ENCODE data around the gene TACSTD2.
"Not testable (repeated sequence)": the region's sequence is repeated elsewhere in the genome, so short reads cannot be mapped to it uniquely, and the experiment has no call there.

The TACSTD2 gene

DNA sequence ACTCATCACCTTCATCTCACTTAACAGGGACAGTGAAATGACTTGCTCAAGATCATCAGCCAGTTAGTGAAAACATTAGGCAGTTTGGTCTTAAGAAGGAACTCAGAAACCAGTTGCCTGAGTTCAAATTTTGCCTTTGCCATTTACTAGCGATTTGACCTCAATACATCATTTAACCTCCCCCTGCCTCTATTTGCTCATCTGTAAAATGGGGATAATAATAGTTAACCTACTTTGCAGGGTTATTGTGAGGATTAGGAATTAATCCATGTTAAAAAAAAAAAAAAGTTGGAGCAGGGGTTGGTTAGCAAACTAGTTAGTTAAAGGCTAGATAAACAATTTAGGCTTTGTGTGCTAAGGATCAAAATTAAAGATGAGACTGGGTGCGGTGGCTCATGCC is 10.6 kb upstream of the TACSTD2 start:
- no peak for DNase-seq (ENCODE audit: low read depth)

- no peak for DNase-seq (ENCODE audit: low read depth)
Observed at GRCh38 chr1:58586271-58586670, 9.2 kb upstream of the TACSTD2 start.

GRCh38 chr1:58585581-58586151 is 8.6 kb upstream of the TACSTD2 start:
- no peak for DNase-seq (ENCODE audit: low read depth)

- no peak for DNase-seq (ENCODE audit: low read depth)
Observed at GRCh38 chr1:58585166-58585565, 8.1 kb upstream of the TACSTD2 start.

- no peak for DNase-seq (ENCODE audit: low read depth)
Observed at GRCh38 chr1:58584082-58584895, 7.2 kb upstream of the TACSTD2 start.

DNA sequence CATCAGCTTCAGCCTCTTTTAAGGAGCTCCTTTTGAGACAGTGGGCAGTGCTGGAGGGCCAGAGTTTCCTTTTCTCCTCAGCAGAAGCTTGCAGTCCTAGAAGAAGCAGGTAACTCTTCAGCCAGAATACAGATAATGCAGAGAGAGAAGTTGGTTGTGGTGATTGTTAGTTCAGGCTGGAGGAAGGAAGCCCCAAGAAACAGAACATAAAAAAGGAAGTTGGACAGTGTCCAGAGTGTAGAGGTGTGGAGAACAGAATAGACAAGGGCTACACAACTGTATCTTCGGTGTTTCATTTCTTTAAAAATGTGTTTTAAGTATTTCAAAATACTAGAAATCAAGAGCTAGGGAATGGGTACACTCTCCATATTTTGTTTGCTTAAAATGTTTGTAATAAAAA is 6.4 kb upstream of the TACSTD2 start:
- no peak for DNase-seq (ENCODE audit: low read depth)

- not testable (repeated sequence) for DNase-seq (ENCODE audit: low read depth)
Observed at GRCh38 chr1:58582143-58582542, 5.1 kb upstream of the TACSTD2 start.

DNA sequence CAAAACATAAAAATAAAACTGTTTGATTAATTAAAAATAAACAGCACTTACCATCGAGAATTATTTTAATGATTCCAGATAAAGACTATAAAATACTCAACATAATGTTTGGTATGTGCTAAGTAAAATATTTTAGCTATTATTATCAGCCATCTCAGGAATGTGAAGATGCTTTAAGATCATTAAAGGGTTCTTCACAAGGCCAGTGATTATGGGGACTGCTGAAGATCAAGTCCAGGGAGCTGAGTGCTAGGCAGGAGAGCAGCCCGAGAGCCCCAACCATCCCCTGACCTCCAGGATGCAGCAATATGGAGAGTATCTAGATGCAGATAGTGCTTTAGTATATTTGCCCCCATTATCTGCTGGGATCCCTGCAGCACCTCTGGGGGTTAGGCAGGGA is 4.6 kb upstream of the TACSTD2 start:
- no peak for DNase-seq (ENCODE audit: low read depth)

DNA sequence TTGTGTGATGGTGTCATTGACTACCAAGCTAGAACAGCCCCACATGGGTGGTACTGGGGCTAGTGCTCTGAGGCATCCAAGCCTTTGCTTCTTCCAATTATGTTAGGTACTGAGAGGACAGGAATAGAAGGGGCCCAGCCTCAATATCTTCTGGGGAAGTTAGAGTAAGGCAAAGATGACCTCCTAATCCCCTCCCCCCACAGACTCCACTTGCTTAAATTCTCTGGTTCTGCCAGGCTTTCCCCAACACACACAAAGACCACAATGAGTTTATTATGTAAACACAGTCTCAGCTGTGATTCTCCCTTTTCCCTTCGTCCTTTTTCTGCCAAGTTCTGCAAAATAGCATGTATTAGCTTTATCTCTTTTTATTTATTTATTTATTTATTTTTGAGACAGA is 3.1 kb upstream of the TACSTD2 start:
- DNase-seq (ENCODE audit: low read depth): no peak

DNA sequence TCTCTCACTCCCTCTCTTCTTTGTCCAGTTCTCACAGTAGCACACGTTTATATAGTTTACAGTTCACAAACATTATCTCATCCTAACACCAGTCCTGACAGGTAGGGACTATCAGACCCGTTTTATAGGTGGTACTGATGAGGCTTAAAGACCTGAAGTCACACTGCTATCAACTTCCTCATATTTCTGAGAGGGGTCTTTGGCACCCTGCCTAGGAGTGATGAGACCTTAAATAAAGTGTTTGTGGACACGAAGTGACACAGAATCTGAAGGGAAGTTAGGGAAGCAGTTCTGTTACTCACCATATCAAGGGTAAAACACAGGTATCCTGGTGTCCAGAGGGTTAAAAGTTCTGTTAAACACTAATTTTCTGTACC is 590 bp upstream of the TACSTD2 start:
- no peak for DNase-seq (ENCODE audit: low read depth)

GRCh38 chr1:58576325-58576726 is 726 bp downstream of the TACSTD2 start:
- no peak for DNase-seq (ENCODE audit: low read depth)

- no peak for DNase-seq (ENCODE audit: low read depth)
Observed at GRCh38 chr1:58575551-58576324, 1.3 kb downstream of the TACSTD2 start.

DNA sequence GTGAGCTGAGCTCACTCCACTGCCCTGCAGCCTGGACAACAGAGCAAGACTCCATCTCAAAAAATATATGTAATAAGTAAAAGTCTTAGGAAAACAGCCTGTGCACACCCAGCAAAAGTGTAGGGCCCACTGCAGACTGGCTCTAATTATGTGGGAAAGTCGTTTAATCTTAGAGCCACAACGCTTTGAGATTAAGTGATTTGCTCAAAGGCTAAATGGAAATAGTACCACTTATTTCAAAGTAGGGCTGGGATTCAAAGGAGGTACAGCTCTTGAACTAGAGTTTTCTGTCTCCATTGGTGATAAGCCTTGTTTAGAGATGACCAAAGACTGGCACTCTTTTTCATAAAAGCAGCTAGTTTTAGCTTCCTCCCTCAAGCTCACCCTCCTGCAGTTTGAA is 2.2 kb downstream of the TACSTD2 start:
- no peak for DNase-seq (ENCODE audit: low read depth)

- no peak for DNase-seq (ENCODE audit: low read depth)
Observed at GRCh38 chr1:58573705-58574591, 3.1 kb downstream of the TACSTD2 start.

DNA sequence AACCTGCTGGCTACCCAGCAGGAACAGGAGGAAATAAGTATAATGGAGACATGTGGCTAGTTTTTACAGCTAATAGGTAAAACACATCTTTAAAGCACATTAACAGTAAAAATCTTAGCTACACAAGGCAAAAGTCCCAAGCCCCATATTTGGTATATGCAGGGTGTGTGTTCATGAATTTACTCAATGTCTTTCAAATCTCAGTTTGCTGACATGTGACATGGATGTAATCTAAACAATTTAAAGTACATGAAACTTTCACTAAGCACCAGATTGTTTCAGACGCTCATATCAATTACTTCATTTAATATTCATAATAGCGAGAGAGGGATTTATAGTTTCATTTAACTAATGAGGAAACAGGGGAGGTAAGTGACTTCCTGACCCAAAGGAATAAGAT is 3.9 kb downstream of the TACSTD2 start:
- no peak for DNase-seq (ENCODE audit: low read depth)

DNA sequence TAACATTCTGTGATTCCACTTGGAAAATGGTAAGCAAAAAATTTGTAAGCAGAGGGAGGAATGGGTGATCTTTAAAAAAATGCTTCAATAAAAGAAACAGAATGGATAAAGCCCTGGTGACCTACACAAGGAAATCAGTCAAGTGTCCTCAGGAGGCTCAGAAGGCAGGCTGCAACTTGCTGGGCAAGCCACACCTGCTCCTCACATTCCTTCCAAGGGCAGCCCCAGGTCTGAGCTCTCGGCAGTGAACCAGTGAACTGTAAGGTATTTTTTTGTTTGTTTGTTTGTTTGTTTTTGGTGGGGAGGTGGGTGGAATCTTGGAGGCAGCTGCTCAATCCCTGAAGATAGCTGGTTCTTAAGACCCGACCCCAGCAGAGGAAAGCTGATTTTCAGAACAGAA is 4.4 kb downstream of the TACSTD2 start:
- DNase-seq (ENCODE audit: low read depth): no peak

DNA sequence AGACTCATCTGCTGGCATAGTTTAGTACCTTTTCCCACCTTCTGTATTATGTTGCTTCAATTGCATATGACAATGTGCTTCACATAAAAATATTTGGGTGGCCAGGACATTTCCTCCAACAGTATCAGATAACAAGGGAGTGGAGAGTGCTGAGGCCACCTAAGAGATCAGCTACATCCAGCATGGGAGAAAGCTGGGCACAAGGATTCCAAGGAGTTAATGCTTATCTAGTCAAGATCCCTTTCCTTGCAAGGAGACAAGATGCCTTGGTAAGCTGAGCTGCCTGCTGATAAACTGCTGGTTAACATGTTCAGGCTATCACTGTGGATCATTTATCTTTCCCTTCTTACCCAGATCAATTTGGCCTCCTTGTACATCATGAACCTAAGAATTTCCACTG is 5.4 kb downstream of the TACSTD2 start:
- no peak for DNase-seq (ENCODE audit: low read depth)

DNA sequence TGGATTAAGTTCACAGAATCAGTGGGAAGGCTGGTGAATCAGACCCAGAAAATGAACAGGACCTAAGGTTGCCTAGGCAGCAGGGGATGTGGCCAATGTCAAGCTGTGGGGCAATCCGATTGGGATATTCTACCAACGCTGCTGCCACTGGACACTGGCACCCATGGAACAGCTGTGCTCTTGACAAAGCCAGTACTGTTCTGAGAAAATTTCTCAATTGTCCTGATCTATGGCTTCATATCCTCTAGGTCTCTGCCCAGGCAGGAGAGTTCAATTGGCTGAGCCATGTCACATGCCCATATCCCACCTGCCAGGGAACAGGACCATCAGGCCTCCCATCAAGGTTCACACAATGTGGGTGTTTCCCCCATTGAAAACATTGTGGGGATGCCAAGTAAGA is 6.2 kb downstream of the TACSTD2 start:
- DNase-seq (ENCODE audit: low read depth): no peak

- DNase-seq (ENCODE audit: low read depth): no peak
Observed at GRCh38 chr1:58570094-58570493, 7.0 kb downstream of the TACSTD2 start.

DNA sequence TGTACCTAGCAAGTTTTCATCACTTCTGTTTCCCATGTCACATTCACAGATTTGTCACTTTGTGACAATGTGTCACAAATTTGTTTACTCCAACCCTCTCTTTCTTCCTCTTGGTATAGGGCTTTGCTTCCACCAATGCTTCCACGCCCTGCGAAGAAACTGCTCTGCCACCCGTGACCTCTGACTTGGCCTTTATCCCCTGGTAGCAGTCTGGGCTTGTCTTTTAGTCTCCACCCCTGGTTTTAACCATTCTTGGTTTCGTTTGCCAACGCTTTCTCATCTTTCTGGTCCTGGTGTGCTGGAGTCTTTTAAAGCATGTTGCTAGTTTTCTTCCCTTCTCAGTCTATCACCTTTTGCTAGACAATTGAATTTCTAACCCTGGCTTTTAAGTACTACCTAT is 8.1 kb downstream of the TACSTD2 start:
- DNase-seq (ENCODE audit: low read depth): no peak

DNA sequence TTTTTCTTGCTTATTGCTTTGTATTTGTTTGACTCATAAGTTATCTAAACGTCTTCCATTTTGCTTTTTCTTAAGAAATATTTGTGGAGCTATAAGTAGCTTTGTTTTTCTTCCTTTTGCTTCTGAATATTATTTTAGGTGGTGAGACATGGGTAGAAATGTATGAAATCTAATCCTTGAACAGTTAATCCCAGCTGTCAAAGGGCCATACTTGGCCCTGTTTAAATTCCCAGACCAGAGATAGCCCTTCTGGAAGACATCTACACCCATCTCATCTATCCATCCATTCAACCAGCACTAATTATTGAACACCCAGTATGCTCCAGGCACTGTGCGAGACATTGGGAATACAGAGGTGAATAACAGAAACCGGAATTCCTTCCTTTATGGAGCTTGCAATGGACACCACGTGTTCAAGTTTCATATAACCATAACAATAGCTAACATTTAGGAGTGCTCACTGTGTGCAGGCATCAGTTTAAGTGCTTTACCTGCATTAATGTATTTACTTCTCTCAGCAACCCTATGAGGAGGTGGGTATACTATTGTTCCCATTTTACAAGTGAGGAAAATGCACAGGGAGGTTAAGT is 8.7 kb downstream of the TACSTD2 start:
- DNase-seq (ENCODE audit: low read depth): no peak

GRCh38 chr1:58566339-58566738 is 10.7 kb downstream of the TACSTD2 start:
- DNase-seq (ENCODE audit: low read depth): no peak
